ENCODE results near the gene SPATA9. TPM values are rescaled to one million over a fixed set of nuclear protein-coding genes. Genes with fewer than 3 reads are reported as not detected.
"Not testable (repeated sequence)": the region's sequence is repeated elsewhere in the genome, so short reads cannot be mapped to it uniquely, and the experiment has no call there.

The SPATA9 gene
- total RNA-seq, 1 experiment from 2014 or later, result not detected

DNA sequence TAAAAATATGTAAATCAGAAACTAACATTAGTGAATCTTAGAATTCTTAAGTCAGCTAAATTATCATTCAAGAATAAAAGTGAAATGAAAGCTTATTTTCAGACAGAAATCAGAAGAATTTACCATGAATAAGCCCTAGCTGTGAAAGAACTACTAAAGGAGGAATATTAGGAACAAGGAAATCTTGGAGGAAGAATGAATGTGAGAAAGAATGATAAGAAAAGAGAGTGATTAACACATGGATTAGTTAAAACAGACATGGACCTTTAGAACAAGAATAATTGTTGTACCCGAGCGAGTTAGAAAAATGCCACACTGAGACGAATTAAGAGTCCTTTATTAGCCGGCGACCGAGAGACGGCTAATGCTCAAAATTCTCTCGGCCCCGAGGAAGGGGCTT is 24.3 kb upstream of the SPATA9 start:
- Mint-ChIP-seq H3K4me1 (peaks cover 14 to 18% of the 10 kb centered on the region in 2 experiments), H3K36me3 (ENCODE audit: insufficient read depth in 1 of 3, low read depth in 3 of 3) (no peaks in the 10 kb centered on the region; a peak in 1 of 7 replicates), H3K9me3 (no peaks in the 10 kb centered on the region), H3K4me3 (no peak overlapping the region), H3K27me3 (ENCODE audit: low read depth) (peaks cover 32% of the 10 kb centered on the region), H3K27ac (no peak overlapping the region)
- Histone ChIP-seq H3K9ac (ENCODE audit: extremely low read depth, insufficient read length, low read length) (no peak overlapping the region), H3K79me2 (ENCODE audit: insufficient read depth, low read length) (no peaks in the 10 kb centered on the region), H3K4me2 (ENCODE audit: insufficient read depth, insufficient read length, low read length) (no peak overlapping the region), H3K9me3 (ENCODE audit: control insufficient read depth, low read depth, low read length) (no peaks in the 10 kb centered on the region), H2BK15ac (ENCODE audit: low read depth, low read length) (no peak overlapping the region), H3K23me2 (ENCODE audit: insufficient read length, low read depth, low read length, poor library complexity, severe bottlenecking) (peaks cover 7% of the 10 kb centered on the region), H4K20me1 (ENCODE audit: control insufficient read depth, insufficient read depth, insufficient read length) (no peaks in the 10 kb centered on the region), H2AK5ac (ENCODE audit: insufficient read length, low read length) (no peak overlapping the region), H4K5ac (ENCODE audit: insufficient read length, low read depth, low read length) (no peak overlapping the region), H3K23ac (ENCODE audit: insufficient read length, low read depth, low read length) (no peak overlapping the region), H2BK120ac (ENCODE audit: low read depth, low read length, poor library complexity, severe bottlenecking) (no peak overlapping the region), H3K56ac (ENCODE audit: insufficient read length, low read depth, low read length) (no peak overlapping the region), H3K79me1 (ENCODE audit: insufficient read depth, low read depth, low read length, poor library complexity, severe bottlenecking) (no peaks in the 10 kb centered on the region), H3K27ac (ENCODE audit: insufficient read length, low read depth, low read length) (no peak overlapping the region), H3K27me3 (ENCODE audit: insufficient read depth, low read length) (peaks cover 2% of the 10 kb centered on the region; the same call in 1 of the 2 replicates), H2BK5ac (ENCODE audit: insufficient read length, low read length) (no peak overlapping the region), H2AFZ (ENCODE audit: low read length) (no peak overlapping the region), H3T11ph (ENCODE audit: low read length) (no peak overlapping the region), H3K18ac (ENCODE audit: insufficient read length, low read depth, low read length) (no peak overlapping the region), H4K8ac (replicated peaks; ENCODE audit: insufficient read length, low read depth, low read length) (no peak overlapping the region), H2BK20ac (ENCODE audit: low read depth, low read length, poor library complexity, severe bottlenecking) (no peak overlapping the region), H2BK12ac (ENCODE audit: insufficient read length, low read depth, low read length) (no peak overlapping the region), H3K4me1 (ENCODE audit: insufficient read depth, low read length) (no peaks in the 10 kb centered on the region; the same call in 1 of the 2 replicates), H3K14ac (ENCODE audit: insufficient read depth, low read length) (no peak overlapping the region), H4K91ac (ENCODE audit: insufficient read length, low read depth, low read length) (no peak overlapping the region), H3K4ac (ENCODE audit: low read depth, low read length) (no peak overlapping the region)
- TF ChIP-seq, protein P1, sequence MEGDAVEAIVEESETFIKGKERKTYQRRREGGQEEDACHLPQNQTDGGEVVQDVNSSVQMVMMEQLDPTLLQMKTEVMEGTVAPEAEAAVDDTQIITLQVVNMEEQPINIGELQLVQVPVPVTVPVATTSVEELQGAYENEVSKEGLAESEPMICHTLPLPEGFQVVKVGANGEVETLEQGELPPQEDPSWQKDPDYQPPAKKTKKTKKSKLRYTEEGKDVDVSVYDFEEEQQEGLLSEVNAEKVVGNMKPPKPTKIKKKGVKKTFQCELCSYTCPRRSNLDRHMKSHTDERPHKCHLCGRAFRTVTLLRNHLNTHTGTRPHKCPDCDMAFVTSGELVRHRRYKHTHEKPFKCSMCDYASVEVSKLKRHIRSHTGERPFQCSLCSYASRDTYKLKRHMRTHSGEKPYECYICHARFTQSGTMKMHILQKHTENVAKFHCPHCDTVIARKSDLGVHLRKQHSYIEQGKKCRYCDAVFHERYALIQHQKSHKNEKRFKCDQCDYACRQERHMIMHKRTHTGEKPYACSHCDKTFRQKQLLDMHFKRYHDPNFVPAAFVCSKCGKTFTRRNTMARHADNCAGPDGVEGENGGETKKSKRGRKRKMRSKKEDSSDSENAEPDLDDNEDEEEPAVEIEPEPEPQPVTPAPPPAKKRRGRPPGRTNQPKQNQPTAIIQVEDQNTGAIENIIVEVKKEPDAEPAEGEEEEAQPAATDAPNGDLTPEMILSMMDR (conservative IDR thresholded peaks at IDR 0.05), result no peak
- WGBS (ENCODE audit: extremely low coverage, insufficient read length, low lambda C conversion rate), result no CpG with 5 or more reads among the region's 9 CpGs
- DNase-seq, result no peak

GRCh38 chr5:95706196-95706595 is 23.4 kb upstream of the SPATA9 start:
- H2BK12ac ChIP-seq (ENCODE audit: insufficient read length, low read depth, low read length); H3K23ac ChIP-seq (ENCODE audit: insufficient read length, low read depth, low read length); H3K9ac ChIP-seq (ENCODE audit: extremely low read depth, insufficient read length, low read length); H3K18ac ChIP-seq (ENCODE audit: insufficient read length, low read depth, low read length); H3K79me1 ChIP-seq (ENCODE audit: insufficient read depth, low read depth, low read length, poor library complexity, severe bottlenecking); DNase-seq; H3K56ac ChIP-seq (ENCODE audit: insufficient read length, low read depth, low read length); H4K20me1 ChIP-seq (ENCODE audit: control insufficient read depth, insufficient read depth, insufficient read length); H3K23me2 ChIP-seq (ENCODE audit: insufficient read length, low read depth, low read length, poor library complexity, severe bottlenecking); H2AK5ac ChIP-seq (ENCODE audit: insufficient read length, low read length); H3K9me3 ChIP-seq (ENCODE audit: control insufficient read depth, low read depth, low read length); H2BK5ac ChIP-seq (ENCODE audit: insufficient read length, low read length); H3K4me2 ChIP-seq (ENCODE audit: insufficient read depth, insufficient read length, low read length); H4K8ac ChIP-seq (replicated peaks; ENCODE audit: insufficient read length, low read depth, low read length); H3K4ac ChIP-seq (ENCODE audit: low read depth, low read length); H4K91ac ChIP-seq (ENCODE audit: insufficient read length, low read depth, low read length); H3K27ac Mint-ChIP-seq; H3K79me2 ChIP-seq (ENCODE audit: insufficient read depth, low read length); H3K14ac ChIP-seq (ENCODE audit: insufficient read depth, low read length); H3K4me3 Mint-ChIP-seq; H3K27me3 ChIP-seq (ENCODE audit: insufficient read depth, low read length); H4K5ac ChIP-seq (ENCODE audit: insufficient read length, low read depth, low read length); H2BK120ac ChIP-seq (ENCODE audit: low read depth, low read length, poor library complexity, severe bottlenecking); H3K4me1 ChIP-seq (ENCODE audit: insufficient read depth, low read length); H2BK20ac ChIP-seq (ENCODE audit: low read depth, low read length, poor library complexity, severe bottlenecking); H3K36me3 Mint-ChIP-seq (ENCODE audit: insufficient read depth in 1 of 3, low read depth in 3 of 3); H2BK15ac ChIP-seq (ENCODE audit: low read depth, low read length); H2AFZ ChIP-seq (ENCODE audit: low read length); H3K9me3 Mint-ChIP-seq; H3K27ac ChIP-seq (ENCODE audit: insufficient read length, low read depth, low read length); H3T11ph ChIP-seq (ENCODE audit: low read length): not testable (repeated sequence)
- no CpG with 5 or more reads among the region's 5 CpGs for WGBS (ENCODE audit: extremely low coverage, insufficient read length, low lambda C conversion rate)
- H3K4me1 Mint-ChIP-seq, result peaks cover 6 to 13% of the 10 kb centered on the region in 2 experiments
- H3K27me3 Mint-ChIP-seq (ENCODE audit: low read depth), result peaks cover 27% of the 10 kb centered on the region

Data from H9 (cell line).